K562 (cell line): Measurements from ENCODE around the gene TSR3. TPM values are rescaled to one million over a fixed set of nuclear protein-coding genes. Genes with fewer than 3 reads are reported as not detected.

Source experiments
- ATAC-seq: fragments of 200-7000 bp; cut with Tn5 transposase; 3 replicates; pipeline ENCODE4 v1.9.1; 2020; ENCODE audit warnings: moderate library complexity
- BruUV-seq: library from RNA; stranded (reverse); fragments of 400-500 nt; replicated peaks from 2 replicates; lab custom pipeline; 2021; lab: Mats Ljungman, UMichigan
- CTCF ChIA-PET: fragments of 300-600 bp; formaldehyde crosslinking; extraction: SDS; loops from one replicate; lab custom pipeline; 2021; ENCODE audit warnings: low intra/inter-chr PET ratio; lab: Yijun Ruan, JAX
- POLR2A ChIA-PET: fragments of 300-600, 350-650 bp; sonication (Branson Sonifier 250); formaldehyde crosslinking; extraction: SDS; loops from one replicate; lab custom pipeline; 2021; ENCODE audit warnings: antibody characterized with exemption, inconsistent platforms; lab: Yijun Ruan, JAX
- DNase-seq, 4 experiments: peaks; one replicate each; pipeline versions ENCODE4 v3.0.0 to v3.0.0-alpha.2; 2011 to 2018; ENCODE audit warnings: low spot score in 3 of 4, mixed read lengths in 3 of 4; ENCODE audit errors: extremely low read depth in 1 of 4
- FAIRE-seq: peaks from 2 replicates; lab custom pipeline; 2011; peaks lifted over from hg19 to GRCh38; lab: Jason Lieb, UNC
- H2AFZ ChIP-seq: 2 replicates; pipeline ENCODE4 v1.6.0; 2011; ENCODE audit warnings: low read depth, low read length, control low read depth, inconsistent platforms
- H3K27ac ChIP-seq: fragments of 200-600 bp; 3 replicates; pipeline ENCODE4 v1.8.0; 2011; ENCODE audit warnings: low read depth, mild to moderate bottlenecking, control low read depth, inconsistent platforms, low read length, moderate library complexity, mixed read lengths; ENCODE audit errors: extremely low read depth
- H3K27me3 ChIP-seq, 2 experiments: fragments of 300-600 bp in 1 of 2; 2 replicates in 1 of 2; 3 replicates in 1 of 2; pipeline versions ENCODE4 v1.6.0 to v1.8.0; 2011; ENCODE audit warnings: inconsistent platforms in 2 of 2, low read length in 2 of 2, mild to moderate bottlenecking in 1 of 2, mixed read lengths in 1 of 2, moderate library complexity in 1 of 2; ENCODE audit not compliant: control insufficient read depth in 2 of 2, insufficient read depth in 2 of 2
- H3K36me3 ChIP-seq: fragments of 300-600 bp; 3 replicates; pipeline ENCODE4 v1.8.0; 2011; ENCODE audit warnings: mild to moderate bottlenecking, low read length, inconsistent platforms; ENCODE audit not compliant: control insufficient read depth, insufficient read depth
- H3K4me1 ChIP-seq, 2 experiments: fragments of 200-600 bp in 1 of 2; replicated peaks in 1 of 2; 2 replicates in 1 of 2; 3 replicates in 1 of 2; pipeline versions ENCODE4 v1.5.1 to v1.8.0; 2011; ENCODE audit warnings: inconsistent platforms in 2 of 2, low read length in 2 of 2, mild to moderate bottlenecking in 1 of 2, mixed read lengths in 1 of 2, moderate library complexity in 1 of 2; ENCODE audit not compliant: control insufficient read depth in 2 of 2, insufficient read depth in 2 of 2
- H3K4me2 ChIP-seq: 2 replicates; pipeline ENCODE4 v1.6.1; 2011; ENCODE audit warnings: low read length, control low read depth, inconsistent platforms, mixed read lengths; ENCODE audit not compliant: insufficient read depth
- H3K4me3 ChIP-seq: fragments of 200-600 bp; sonication (generic), shearing (Covaris generic); 2 replicates; pipeline ENCODE4 v1.5.1; 2016; ENCODE audit warnings: control low read depth, inconsistent platforms
- H3K79me2 ChIP-seq: fragments of 200-600 bp; 3 replicates; pipeline ENCODE4 v1.8.0; 2011; ENCODE audit warnings: low read length, inconsistent platforms; ENCODE audit not compliant: control insufficient read depth, insufficient read depth
- H3K9ac ChIP-seq, 2 experiments: 2 replicates each; pipeline versions ENCODE4 v1.6.0 to v1.6.1; 2011; ENCODE audit warnings: low read depth in 2 of 2, low read length in 2 of 2, control low read depth in 1 of 2, inconsistent platforms in 1 of 2, mild to moderate bottlenecking in 1 of 2, mixed read lengths in 1 of 2; ENCODE audit not compliant: insufficient read depth in 1 of 2
- H3K9me1 ChIP-seq: one replicate; pipeline ENCODE4 v1.6.0; 2011; ENCODE audit warnings: inconsistent platforms, mild to moderate bottlenecking, low read length, moderate library complexity; ENCODE audit not compliant: control insufficient read depth, insufficient read depth
- H3K9me3 ChIP-seq: replicated peaks from 2 replicates; pipeline ENCODE4 v1.5.1; 2011; ENCODE audit warnings: low read depth, low read length, inconsistent platforms; ENCODE audit not compliant: control insufficient read depth, insufficient read depth
- H4K20me1 ChIP-seq: replicated peaks from 2 replicates; pipeline ENCODE4 v1.6.1; 2011; ENCODE audit warnings: low read length, inconsistent platforms, mixed read lengths; ENCODE audit not compliant: control insufficient read depth, insufficient read depth
- ATF7 ChIP-seq: fragments of 450-650 bp; IDR thresholded peaks from 2 replicates; pipeline ENCODE4 v1.7.1; 2014; ENCODE audit warnings: mild to moderate bottlenecking, moderate library complexity
- CBX3 ChIP-seq, 2 experiments: IDR thresholded peaks; 1 replicate in 1 of 2; 2 replicates in 1 of 2; pipeline ENCODE4 v1.6.1; 2012; ENCODE audit warnings: inconsistent platforms in 2 of 2, low read length in 2 of 2, borderline replicate concordance in 1 of 2, control low read depth in 1 of 2
- CHD1 ChIP-seq: fragments of 200-600 bp; sonication (generic); IDR thresholded peaks from one replicate; pipeline ENCODE4 v1.6.1; 2012; ENCODE audit warnings: mild to moderate bottlenecking, moderate library complexity, low read length, inconsistent platforms
- CREB5 ChIP-seq: fragments of 250-450 bp; sonication (Bioruptor Pico); IDR thresholded peaks from 2 replicates; pipeline ENCODE4 v1.5.0; 2020; ENCODE audit warnings: mild to moderate bottlenecking
- HIVEP1 ChIP-seq: fragments of 250-450 bp; sonication (Bioruptor Pico); IDR thresholded peaks from 2 replicates; pipeline ENCODE4 v1.4.0; 2020; ENCODE audit warnings: mild to moderate bottlenecking
- JUNB ChIP-seq: fragments of 450-650 bp; formaldehyde crosslinking; conservative IDR thresholded peaks from 2 replicates; pipeline ENCODE4 v1.4.0; 2020; ENCODE audit warnings: mild to moderate bottlenecking
- PHB ChIP-seq: fragments of 250-450 bp; sonication (Bioruptor Pico); IDR thresholded peaks from 2 replicates; pipeline ENCODE4 v1.5.0; 2021
- RAD51 ChIP-seq: fragments of 450-650 bp; IDR thresholded peaks from 2 replicates; pipeline ENCODE4 v1.7.1; 2016; ENCODE audit warnings: low read depth, mild to moderate bottlenecking, borderline replicate concordance
- RBM25 ChIP-seq: fragments of 200-400 bp; formaldehyde crosslinking; IDR thresholded peaks from 2 replicates; pipeline ENCODE4 v1.6.1; 2018; ENCODE audit warnings: low read length, low read depth, moderate library complexity; ENCODE audit not compliant: severe bottlenecking
- TARDBP ChIP-seq: fragments of 450-650 bp; IDR thresholded peaks from 2 replicates; pipeline ENCODE4 v1.6.1; 2016
- ZFP30 ChIP-seq: fragments of 250-450 bp; sonication (Bioruptor Pico); IDR thresholded peaks from 2 replicates; pipeline ENCODE4 v1.8.0; 2022; ENCODE audit warnings: moderate library complexity, mild to moderate bottlenecking, inconsistent platforms, borderline replicate concordance
- ZNF274 ChIP-seq: IDR thresholded peaks from 2 replicates; pipeline ENCODE4 v1.6.1; 2011; ENCODE audit warnings: low read depth, mild to moderate bottlenecking, low read length, moderate library complexity, borderline replicate concordance
- ZNF551 ChIP-seq: fragments of 250-450 bp; sonication (Bioruptor Pico); IDR thresholded peaks from 2 replicates; pipeline ENCODE4 v1.5.0; 2021; ENCODE audit warnings: mild to moderate bottlenecking, moderate library complexity
- WGBS: fragments of 100-300 bp; shearing (Covaris generic); methylation state at CpG from one replicate; pipeline ENCODE4 v1.1.6; 2016; ENCODE audit warnings: low coverage, mixed read lengths; ENCODE audit not compliant: insufficient coverage; ENCODE audit errors: missing lambda C conversion rate; 5-methylcytosine and 5-hydroxymethylcytosine counted together
- in situ Hi-C: fragments of 300-500 bp; cut with MboI; formaldehyde crosslinking; loops from 4 replicates; pipeline ENCODE4 v1.15.0; 2018; ENCODE audit warnings: inconsistent platforms, mixed read lengths
- intact Hi-C: fragments of 100-400 bp; cut with micrococcal nuclease; formaldehyde crosslinking; loops from 2 replicates; pipeline ENCODE4 v1.14.2; 2022
- polyA plus RNA-seq, 8 experiments: library from polyadenylated mRNA; depleted of rRNA in 4 of 8; stranded (reverse) in 5 of 8; unstranded in 3 of 8; fragments of >200 nt; fragmentation: Nextera tagmentation in 2 of 8; fragmentation: Illumina TruSeq in 1 of 8; extraction: Ambion mirVana in 2 of 8; extraction: Trizol in 1 of 8; gene quantifications; 2 replicates each; pipeline versions ENCODE4 v1.2.1 to v1.2.3, GENCODE V29; 2011 to 2014; ENCODE audit warnings: inconsistent platforms in 1 of 8, missing spikeins in 1 of 8
- total RNA-seq, 7 experiments: library from RNA; depleted of rRNA in 6 of 7; stranded (reverse); fragments of >200 nt in 6 of 7; fragmentation: Illumina TruSeq in 2 of 7; extraction: Trizol in 2 of 7; gene quantifications; 2 replicates each; pipeline versions ENCODE4 v1.2.1 to v1.2.3, GENCODE V29; 2011 to 2021; ENCODE audit warnings: low replicate concordance in 1 of 7
- TF ChIP-seq, protein P1 (sequence below): fragments of 450-650 bp; formaldehyde crosslinking; conservative IDR thresholded peaks from 2 replicates; pipeline ENCODE4 v1.4.0; 2022; ENCODE audit warnings: mild to moderate bottlenecking, missing genetic modification characterization
- TF ChIP-seq, protein P2 (sequence below): sonication (generic); formaldehyde crosslinking; IDR thresholded peaks from 2 replicates; pipeline ENCODE4 v1.8.1; 2023; ENCODE audit warnings: mild to moderate bottlenecking, missing genetic modification reagents

The TSR3 gene
- total and polyA plus RNA-seq, 9 of the 15 experiments (the other 6 are each of a cell fraction or from before 2014, with no cell fraction given): 1.5 to 74.8 (median 16.5) TPM

DNA sequence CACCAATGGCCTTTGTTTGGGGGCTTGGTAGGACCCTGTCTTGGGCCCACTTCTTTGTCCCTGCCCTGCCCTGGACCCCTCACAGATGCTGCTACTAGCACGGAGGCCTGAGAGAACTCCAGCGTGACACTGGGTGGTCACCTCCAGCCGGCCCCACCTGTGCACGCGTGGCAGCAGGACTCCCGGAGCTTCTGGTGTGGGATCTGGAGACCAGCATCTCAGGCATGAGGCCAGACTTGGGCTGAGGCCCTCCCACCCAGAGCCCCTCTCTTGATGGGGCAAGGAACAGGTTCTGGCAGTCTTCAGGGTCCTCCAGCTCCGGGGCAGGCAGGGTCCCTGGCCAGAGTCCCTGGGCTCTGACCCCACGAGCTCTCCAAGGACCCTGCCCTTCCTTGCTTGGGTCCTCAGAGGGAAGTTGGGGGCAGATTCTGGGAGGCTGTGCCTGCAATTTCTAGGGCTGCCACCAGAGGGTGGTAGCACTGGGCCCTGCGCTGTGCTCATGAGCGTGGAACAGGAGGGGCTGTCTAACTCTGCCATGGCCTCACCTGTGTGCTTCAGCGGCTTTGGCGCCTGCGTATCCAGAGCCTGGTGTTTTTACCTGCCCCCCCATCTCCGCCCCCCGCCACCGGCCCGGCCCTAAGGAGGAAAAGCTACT is 21.3 kb downstream of the TSR3 start:
- Histone ChIP-seq H3K79me2 (no peaks in the 10 kb centered on the region), H2AFZ (no peak overlapping the region), H3K9ac (no peak overlapping the region; a peak in 1 of 4 replicates), H4K20me1 (0 out of 2 replicates have a peak, but pooled peaks cover 9% of the 10 kb centered on the region), H3K9me1 (no peaks in the 10 kb centered on the region), H3K4me1 (peaks cover 17 to 68% of the 10 kb centered on the region in 2 experiments), H3K27me3 (peaks cover 6 to 10% of the 10 kb centered on the region in 2 experiments; a peak in 3 of 5 replicates), H3K4me2 (no peak overlapping the region), H3K27ac (no peak overlapping the region), H3K9me3 (0 out of 2 replicates have a peak, but pooled peaks cover 4% of the 10 kb centered on the region), H3K36me3 (peaks cover under 1% of the 10 kb centered on the region; the same call in 1 of the 3 replicates), H3K4me3 (no peak overlapping the region)
- in situ Hi-C loops (no loop called here), intact Hi-C loops (loop anchor here (2.0 kb wide), 1 partner anchor 22 kb away; the partner anchor contains the start of gene UBE2I)
- POLR2A ChIA-PET: interaction anchor here (1.1 to 2.0 kb wide), 3 partner anchors 12 to 30 kb away, joined by 3 to 15 read pairs (median 5); no protein-coding TSS in a partner anchor
- DNase-seq (peak in 2 of 4 experiments; percentile 46 to 55), ATAC-seq (peak; percentile 19; the same call in 2 of the 3 replicates), FAIRE-seq (peak; percentile 68)
- no TSS peak for BruUV-seq
- CTCF ChIA-PET: no interaction called here
- WGBS: 91% methylated on average over 8 of the region's 17 CpGs
- TF ChIP-seq RBM25: no peak
- no peak for TF ChIP-seq TARDBP
- TF ChIP-seq ATF7: no peak
- no peak for TF ChIP-seq CREB5
- TF ChIP-seq RAD51: no peak
- no peak for TF ChIP-seq ZFP30 (CRISPR knock-in tag)
- TF ChIP-seq CHD1: no peak
- TF ChIP-seq, protein P1, sequence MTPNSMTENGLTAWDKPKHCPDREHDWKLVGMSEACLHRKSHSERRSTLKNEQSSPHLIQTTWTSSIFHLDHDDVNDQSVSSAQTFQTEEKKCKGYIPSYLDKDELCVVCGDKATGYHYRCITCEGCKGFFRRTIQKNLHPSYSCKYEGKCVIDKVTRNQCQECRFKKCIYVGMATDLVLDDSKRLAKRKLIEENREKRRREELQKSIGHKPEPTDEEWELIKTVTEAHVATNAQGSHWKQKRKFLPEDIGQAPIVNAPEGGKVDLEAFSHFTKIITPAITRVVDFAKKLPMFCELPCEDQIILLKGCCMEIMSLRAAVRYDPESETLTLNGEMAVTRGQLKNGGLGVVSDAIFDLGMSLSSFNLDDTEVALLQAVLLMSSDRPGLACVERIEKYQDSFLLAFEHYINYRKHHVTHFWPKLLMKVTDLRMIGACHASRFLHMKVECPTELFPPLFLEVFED (CRISPR knock-in tag): no peak
- TF ChIP-seq ZNF274: no peak
- no peak for TF ChIP-seq ZNF551 (CRISPR knock-in tag)
- TF ChIP-seq HIVEP1 (CRISPR knock-in tag): no peak
- TF ChIP-seq CBX3 (IDR thresholded peaks at IDR 0.05; ENCODE audit: borderline replicate concordance in 1 of 2, low read length in 2 of 2): peak in 1 of 2 experiments; percentile 80; a peak in 1 of 3 replicates
- TF ChIP-seq, protein P2, sequence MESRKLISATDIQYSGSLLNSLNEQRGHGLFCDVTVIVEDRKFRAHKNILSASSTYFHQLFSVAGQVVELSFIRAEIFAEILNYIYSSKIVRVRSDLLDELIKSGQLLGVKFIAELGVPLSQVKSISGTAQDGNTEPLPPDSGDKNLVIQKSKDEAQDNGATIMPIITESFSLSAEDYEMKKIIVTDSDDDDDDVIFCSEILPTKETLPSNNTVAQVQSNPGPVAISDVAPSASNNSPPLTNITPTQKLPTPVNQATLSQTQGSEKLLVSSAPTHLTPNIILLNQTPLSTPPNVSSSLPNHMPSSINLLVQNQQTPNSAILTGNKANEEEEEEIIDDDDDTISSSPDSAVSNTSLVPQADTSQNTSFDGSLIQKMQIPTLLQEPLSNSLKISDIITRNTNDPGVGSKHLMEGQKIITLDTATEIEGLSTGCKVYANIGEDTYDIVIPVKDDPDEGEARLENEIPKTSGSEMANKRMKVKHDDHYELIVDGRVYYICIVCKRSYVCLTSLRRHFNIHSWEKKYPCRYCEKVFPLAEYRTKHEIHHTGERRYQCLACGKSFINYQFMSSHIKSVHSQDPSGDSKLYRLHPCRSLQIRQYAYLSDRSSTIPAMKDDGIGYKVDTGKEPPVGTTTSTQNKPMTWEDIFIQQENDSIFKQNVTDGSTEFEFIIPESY (CRISPR knock-in tag): 0 out of 2 replicates have a peak, but pooled peaks have one; percentile 40
- no peak for TF ChIP-seq JUNB (CRISPR knock-in tag)
- TF ChIP-seq PHB (CRISPR knock-in tag): no peak
